MCF 10A (cell line): ENCODE results near the gene ADGRL3. TPM values are rescaled to one million over a fixed set of nuclear protein-coding genes. Genes with fewer than 3 reads are reported as not detected.

Experiments used
- BruUV-seq: library from RNA; stranded (reverse); fragments of 400-500 nt; replicated peaks from 2 replicates; lab custom pipeline; 2021; lab: Mats Ljungman, UMichigan
- CTCF ChIA-PET: fragments of 300-600 bp; sonication (Branson Sonifier 250); formaldehyde crosslinking; extraction: SDS; loops from one replicate; lab custom pipeline; 2021; ENCODE audit warnings: antibody characterized with exemption, inconsistent platforms; lab: Yijun Ruan, JAX
- POLR2A ChIA-PET: fragments of 300-600, 350-650 bp; sonication (Branson Sonifier 250); formaldehyde crosslinking; extraction: SDS; loops from one replicate; lab custom pipeline; 2020; ENCODE audit warnings: antibody characterized with exemption, inconsistent platforms; lab: Yijun Ruan, JAX
- DNase-seq: peaks from one replicate; pipeline ENCODE4 v3.0.0-alpha.2; 2018; ENCODE audit not compliant: unreplicated experiment
- H3K27ac Mint-ChIP-seq: one replicate; pipeline ENCODE4 v1.8.0; 2022; ENCODE audit warnings: mild to moderate bottlenecking, low read depth, mixed read lengths; ENCODE audit not compliant: unreplicated experiment
- H3K27me3 Mint-ChIP-seq: one replicate; pipeline ENCODE4 v1.8.0; 2022; ENCODE audit warnings: mixed read lengths; ENCODE audit not compliant: insufficient read depth, unreplicated experiment
- H3K36me3 Mint-ChIP-seq: one replicate; pipeline ENCODE4 v1.8.0; 2022; ENCODE audit warnings: mild to moderate bottlenecking, moderate library complexity, mixed read lengths; ENCODE audit not compliant: insufficient read depth, unreplicated experiment
- H3K4me1 Mint-ChIP-seq: one replicate; pipeline ENCODE4 v1.8.0; 2022; ENCODE audit warnings: mixed read lengths; ENCODE audit not compliant: insufficient read depth, unreplicated experiment
- H3K4me3 Mint-ChIP-seq: one replicate; pipeline ENCODE4 v1.8.0; 2022; ENCODE audit warnings: mild to moderate bottlenecking, moderate library complexity, mixed read lengths; ENCODE audit not compliant: unreplicated experiment
- H3K9me3 Mint-ChIP-seq: one replicate; pipeline ENCODE4 v1.8.0; 2022; ENCODE audit warnings: mixed read lengths; ENCODE audit not compliant: unreplicated experiment
- CTCF ChIP-seq: fragments of 200-600 bp; IDR thresholded peaks from one replicate; pipeline ENCODE4 v1.8.0; 2022; ENCODE audit warnings: antibody characterized with exemption, mild to moderate bottlenecking; ENCODE audit not compliant: unreplicated experiment
- intact Hi-C: fragments of 100-400 bp; cut with micrococcal nuclease; formaldehyde crosslinking; loops from 2 replicates; pipeline ENCODE4 v1.14.1; 2022
- total RNA-seq: library from RNA; stranded (reverse); gene quantifications from 2 replicates; pipeline ENCODE4 v1.2.3, GENCODE V29; 2022

ADGRL3 gene
- total RNA-seq, 1 experiment from 2014 or later: 3.6 TPM

DNA sequence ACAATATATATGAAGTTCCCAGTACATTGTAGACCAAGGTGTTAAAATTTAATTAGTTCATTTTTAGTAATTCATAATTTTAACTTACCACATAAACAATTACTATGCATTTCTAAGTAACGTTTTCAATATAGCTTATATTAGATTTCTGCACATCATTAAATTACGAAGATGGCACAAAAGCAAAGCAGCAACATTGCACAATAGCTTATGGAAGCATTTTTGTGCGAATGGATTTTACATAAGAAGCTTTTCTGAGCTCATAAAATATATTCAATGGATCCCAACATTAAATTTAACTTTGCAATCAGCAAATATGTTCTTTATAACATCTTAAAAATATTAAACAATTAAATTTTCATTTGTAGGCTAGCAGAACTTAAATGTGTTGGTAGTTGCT, 875.4 kb downstream of the ADGRL3 start:
- intact Hi-C loops: no loop called here
- no peak overlapping the region for H3K4me3 Mint-ChIP-seq
- no peak for DNase-seq
- CTCF ChIA-PET: interaction anchor here (0.8 kb wide), 1 partner anchor 526 kb away, joined by 3 read pairs; no protein-coding TSS in a partner anchor
- POLR2A ChIA-PET: interaction anchor here (0.7 kb wide), 1 partner anchor 10 kb away, joined by 3 read pairs; no protein-coding TSS in a partner anchor
- no TSS peak for BruUV-seq
- no peaks in the 10 kb centered on the region for H3K4me1 Mint-ChIP-seq
- no peak overlapping the region for H3K27ac Mint-ChIP-seq
- no peaks in the 10 kb centered on the region for H3K9me3 Mint-ChIP-seq
- H3K36me3 Mint-ChIP-seq: no peaks in the 10 kb centered on the region
- TF ChIP-seq CTCF: no peak
- no peaks in the 10 kb centered on the region for H3K27me3 Mint-ChIP-seq

GRCh38 chr4:62077406-62077805, 877.3 kb downstream of the ADGRL3 start:
- BruUV-seq: no TSS peak
- no peak for DNase-seq
- H3K4me3 Mint-ChIP-seq: no peak overlapping the region
- no peaks in the 10 kb centered on the region for H3K9me3 Mint-ChIP-seq
- H3K4me1 Mint-ChIP-seq: no peaks in the 10 kb centered on the region
- H3K27ac Mint-ChIP-seq: no peak overlapping the region
- H3K36me3 Mint-ChIP-seq: no peaks in the 10 kb centered on the region
- no peak for TF ChIP-seq CTCF
- intact Hi-C loops: no loop called here
- H3K27me3 Mint-ChIP-seq: no peaks in the 10 kb centered on the region
- ChIA-PET POLR2A (no interaction called here), CTCF (interaction anchor here (0.5 kb wide), 1 partner anchor 633 kb away, joined by 4 read pairs; no protein-coding TSS in a partner anchor)

DNA sequence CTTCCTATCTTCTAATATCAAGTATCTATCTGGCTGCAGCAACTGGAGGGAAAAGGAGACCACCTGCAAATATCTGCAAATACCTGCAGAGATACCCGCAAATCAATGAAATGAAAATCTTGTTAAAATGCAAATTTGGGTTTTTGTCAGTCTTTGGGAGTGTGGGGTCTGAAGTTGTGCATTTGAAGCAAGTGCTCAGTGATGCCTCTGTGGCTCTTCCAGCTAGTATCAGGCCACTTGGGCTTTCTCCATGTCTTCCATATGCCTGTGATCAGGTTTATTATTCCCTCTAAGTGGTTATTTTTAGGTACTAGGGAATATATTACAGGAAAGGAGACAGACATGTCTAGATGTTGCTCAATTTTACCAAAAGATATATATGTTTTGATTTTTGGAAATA, 880.3 kb downstream of the ADGRL3 start:
- H3K27me3 Mint-ChIP-seq: no peaks in the 10 kb centered on the region
- BruUV-seq: no TSS peak
- intact Hi-C loops: no loop called here

DNA sequence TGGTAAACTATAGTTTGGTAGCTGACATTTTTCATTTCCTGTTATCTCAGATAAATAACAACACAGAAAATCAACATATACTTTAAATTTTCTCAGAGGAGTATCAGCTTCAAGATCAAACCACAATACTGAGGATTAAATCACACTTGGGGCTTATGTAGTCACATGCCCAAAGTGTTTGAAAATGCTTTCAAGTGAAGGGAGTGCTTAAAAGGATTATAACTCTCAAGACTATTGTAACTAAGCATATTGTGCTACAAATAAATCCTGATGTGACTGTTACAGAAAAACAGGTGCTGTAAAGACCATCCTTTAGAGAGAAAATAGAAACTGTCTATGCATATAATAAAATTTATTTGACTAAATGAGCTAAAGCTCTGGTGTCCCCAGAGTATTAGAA, 887.6 kb downstream of the ADGRL3 start:
- no TSS peak for BruUV-seq
- intact Hi-C loops: no loop called here
- TF ChIP-seq CTCF: no peak
- Mint-ChIP-seq H3K36me3 (no peaks in the 10 kb centered on the region), H3K4me1 (no peaks in the 10 kb centered on the region), H3K27me3 (no peaks in the 10 kb centered on the region), H3K4me3 (no peak overlapping the region), H3K9me3 (peaks cover 8% of the 10 kb centered on the region), H3K27ac (no peak overlapping the region)
- ChIA-PET CTCF (no interaction called here), POLR2A (no interaction called here)
- no peak for DNase-seq

More for the DNA sequence above, 880.3 kb downstream of the ADGRL3 start:
- H3K4me1 Mint-ChIP-seq: no peaks in the 10 kb centered on the region
- POLR2A ChIA-PET: no interaction called here
- CTCF ChIA-PET: no interaction called here
- no peaks in the 10 kb centered on the region for H3K9me3 Mint-ChIP-seq
- no peaks in the 10 kb centered on the region for H3K36me3 Mint-ChIP-seq
- DNase-seq: no peak
- H3K27ac Mint-ChIP-seq: no peak overlapping the region
- no peak overlapping the region for H3K4me3 Mint-ChIP-seq
- TF ChIP-seq CTCF: no peak
